Mesenteric fat pad (tissue), 1 donor: ENCODE data around the gene CERS5. TPM values are rescaled to one million over a fixed set of nuclear protein-coding genes. Genes with fewer than 3 reads are reported as not detected.
"Not testable (repeated sequence)": the region's sequence is repeated elsewhere in the genome, so short reads cannot be mapped to it uniquely, and the experiment has no call there.

Source experiments
- DNase-seq: peaks from one replicate; pipeline ENCODE4 v3.0.0-alpha.2; 2020; ENCODE audit warnings: low spot score
- total RNA-seq: library from RNA; stranded (reverse); fragmentation: NEBNext Ultra II Directional; extraction: Animal tissue kit (Norgen Biotek cat#: 25700); gene quantifications from one replicate; pipeline ENCODE4 v1.2.1, GENCODE V29; 2021
- donor health status: DM: yes; HTN: yes; CAD: no.

The CERS5 gene
- total RNA-seq, 1 donor from 2014 or later = 46.5 TPM

DNA sequence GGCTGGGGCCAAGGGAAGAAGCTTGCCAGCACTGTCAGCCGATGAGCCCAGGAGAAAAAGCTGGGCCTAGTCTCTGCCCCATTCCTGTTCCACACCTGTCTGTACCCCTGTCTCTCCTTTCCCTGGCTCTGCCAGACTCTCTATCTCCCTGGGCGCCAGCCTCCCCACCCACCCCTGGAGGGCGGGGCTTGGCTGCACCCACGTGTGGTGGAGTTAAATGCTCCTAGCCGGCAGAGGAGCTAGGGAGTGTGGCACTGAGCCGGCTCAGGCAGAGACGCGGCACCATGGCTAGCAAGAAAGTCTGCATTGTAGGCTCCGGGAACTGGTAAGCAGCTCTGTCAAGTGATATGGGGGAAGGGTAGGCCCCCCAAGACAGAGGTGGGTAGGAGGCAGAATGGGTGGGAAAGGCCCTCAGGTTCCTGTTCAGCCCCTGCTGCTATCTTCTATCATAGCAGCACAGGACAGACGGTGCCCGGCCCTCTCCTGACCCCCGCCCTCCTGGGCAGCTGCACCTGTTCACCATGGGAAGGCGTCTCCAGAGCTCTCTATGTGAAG is 63.3 kb downstream of the CERS5 start, which contains the start of gene GPD1:
GPD1 (plus strand) TSS at position 242 of the 555 bp plus-strand sequence; CDS start at position 285, 43 bp downstream.
- no peak for DNase-seq

DNA sequence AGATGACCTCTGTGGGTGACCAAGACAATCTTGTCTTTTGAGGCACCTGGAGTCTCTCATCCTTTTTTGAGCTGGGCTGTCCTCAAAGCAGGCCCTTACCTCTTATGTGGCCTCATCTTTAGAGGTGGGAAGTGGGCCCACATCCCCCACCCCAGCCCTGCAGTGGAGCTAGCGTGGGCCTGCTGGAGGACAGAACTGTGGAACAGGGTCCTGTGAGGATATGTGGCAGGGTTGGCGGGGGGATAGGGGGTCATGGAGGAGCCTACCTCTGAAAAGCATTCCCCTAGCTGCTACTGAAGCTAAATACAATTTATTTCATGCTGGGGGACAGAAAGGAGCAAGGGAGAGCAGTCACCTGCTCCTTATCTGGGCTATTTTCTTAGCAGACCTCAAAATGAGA is 63.8 kb downstream of the CERS5 start:
- DNase-seq = no peak

DNA sequence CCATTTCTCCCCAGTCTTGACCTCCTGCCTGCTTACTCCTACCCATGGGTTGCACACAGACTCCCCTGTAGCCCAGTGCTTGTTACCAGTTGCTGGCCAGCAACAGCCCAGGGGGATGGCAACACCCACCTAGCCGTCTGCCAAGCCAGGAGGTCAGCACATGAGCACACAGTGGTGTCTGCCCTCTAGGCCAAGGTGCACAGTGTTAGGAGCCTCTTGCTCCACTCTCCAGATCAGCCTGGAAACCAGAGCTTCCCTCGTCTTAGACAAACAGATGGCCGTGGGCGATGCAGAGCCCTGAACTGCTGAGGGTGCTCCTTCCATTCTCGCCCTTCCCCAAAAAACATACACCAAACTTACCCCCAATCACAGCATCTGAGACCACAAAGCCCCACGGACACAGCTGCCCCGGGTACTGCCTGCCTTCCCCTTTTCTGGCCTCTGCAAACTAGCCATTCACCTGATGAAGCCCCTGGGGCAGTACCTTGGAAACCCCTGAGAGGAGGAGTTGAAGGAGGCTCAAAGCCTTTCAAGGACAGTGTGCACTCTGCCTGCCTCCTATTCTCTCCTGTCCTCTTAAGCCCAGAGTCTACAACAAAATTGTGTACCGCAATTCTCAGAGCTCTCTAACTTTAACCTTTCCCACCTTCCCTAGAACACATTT is 64.4 kb downstream of the CERS5 start:
- DNase-seq = no peak

DNA sequence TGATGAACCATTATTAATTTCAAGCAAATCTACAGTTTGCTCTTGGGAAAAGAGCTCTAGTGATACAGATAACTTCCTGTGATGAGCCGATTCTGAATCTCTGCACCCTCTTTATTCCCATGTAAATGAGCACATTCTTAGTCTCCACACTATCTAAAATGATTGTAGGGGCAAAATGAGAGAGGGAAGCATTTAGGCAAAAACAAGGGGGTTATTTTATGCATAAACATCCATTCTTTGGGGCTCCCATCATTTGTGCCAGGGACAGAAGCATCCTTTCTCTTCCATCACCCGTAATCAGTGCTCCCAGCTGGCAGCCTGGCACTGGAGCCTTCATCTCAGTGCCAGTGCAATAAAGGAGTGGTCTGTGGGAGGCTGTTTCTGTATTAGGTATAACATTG is 65.0 kb downstream of the CERS5 start:
- DNase-seq = no peak

DNA sequence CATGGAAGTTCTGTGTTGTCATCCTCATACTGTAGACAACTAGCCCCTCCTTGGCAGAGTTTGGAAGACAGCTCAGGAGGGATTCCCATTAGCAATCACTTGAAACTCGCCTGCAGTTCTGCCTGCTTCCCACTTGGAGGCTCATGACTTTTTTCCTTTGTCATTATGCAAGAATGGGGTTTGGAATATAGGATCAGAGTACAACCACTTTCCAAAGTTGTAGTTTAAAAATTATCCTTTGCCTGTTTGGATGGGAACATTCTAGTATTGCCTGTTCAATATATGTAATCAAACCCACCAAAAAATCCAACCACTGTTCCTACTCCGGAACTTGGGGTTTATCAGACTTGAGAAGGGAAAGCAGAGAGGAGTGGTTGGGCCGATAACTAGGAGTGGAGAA is 65.5 kb downstream of the CERS5 start:
- DNase-seq = no peak

DNA sequence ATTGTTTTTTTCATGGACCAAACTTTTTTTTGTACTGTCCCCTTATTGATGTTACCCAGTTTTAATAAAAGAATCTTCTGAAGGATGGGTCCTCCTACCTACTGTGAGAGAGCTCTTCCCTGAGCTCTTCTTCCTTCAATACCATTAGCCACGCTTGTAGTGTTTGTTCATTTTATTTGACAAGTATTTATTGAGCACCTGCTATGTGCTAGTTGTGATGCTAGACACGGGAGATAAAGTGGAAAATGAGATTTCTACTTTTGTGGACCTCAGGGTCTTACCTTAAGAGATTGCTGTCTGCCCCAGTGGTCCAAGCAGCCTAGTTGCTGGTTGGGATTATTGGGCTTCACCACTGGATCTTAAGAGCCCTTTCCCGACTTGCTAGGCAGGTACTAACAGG is 66.6 kb downstream of the CERS5 start:
- no peak for DNase-seq

DNA sequence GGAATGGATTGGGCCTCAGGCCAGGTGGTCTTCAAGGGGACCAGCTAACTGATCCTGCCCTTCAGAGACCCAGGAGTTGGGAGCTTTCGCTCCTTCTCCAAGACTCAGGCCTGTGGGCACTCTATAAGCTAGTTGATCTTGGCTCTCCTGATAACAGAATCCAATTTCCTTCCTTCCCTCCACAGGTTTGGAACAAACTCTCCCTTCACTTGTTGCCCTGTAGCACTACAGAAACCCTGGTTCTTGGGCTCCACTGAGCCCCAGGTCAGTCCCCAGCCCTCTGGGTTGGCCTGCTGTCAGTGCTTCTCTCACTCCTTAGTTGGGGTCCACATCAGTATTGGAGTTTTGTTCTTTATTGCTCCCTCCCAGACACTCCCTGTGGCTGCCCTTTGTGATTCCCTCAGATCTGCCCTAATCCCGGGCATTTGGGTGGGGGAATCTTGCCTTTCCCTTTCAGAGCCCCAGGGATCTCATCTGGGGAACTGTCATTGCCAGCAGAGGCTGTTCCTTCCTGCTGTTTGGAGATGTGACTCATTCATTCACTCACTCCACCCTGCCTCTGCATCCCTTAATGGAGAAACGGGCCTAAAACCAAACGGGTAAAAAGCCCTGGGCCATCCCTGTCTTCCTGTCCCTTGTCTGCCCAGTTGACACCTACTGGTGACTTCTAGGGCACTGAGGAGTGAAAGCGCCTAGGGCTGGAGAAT is 67.7 kb downstream of the CERS5 start:
- no peak for DNase-seq

DNA sequence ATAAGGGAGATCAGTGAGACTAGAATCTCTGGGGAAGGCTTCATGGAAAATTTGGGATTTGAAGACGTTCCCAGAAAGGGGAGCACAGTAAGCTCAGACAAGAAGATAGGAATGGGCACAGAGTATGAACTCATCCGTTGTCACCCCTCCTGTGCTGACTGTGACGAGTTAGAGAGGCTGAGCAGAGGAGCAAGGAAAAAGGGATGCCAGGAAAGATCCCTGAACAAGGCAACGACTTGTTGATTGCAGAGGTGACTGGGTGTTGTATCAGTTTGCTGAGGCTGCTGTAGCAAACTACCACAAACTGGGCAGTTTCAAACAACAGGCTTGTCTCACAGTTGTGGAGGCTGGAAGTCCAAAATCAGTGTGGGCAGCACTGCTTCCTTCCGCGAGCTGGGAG is 69.2 kb downstream of the CERS5 start:
- no peak for DNase-seq

DNA sequence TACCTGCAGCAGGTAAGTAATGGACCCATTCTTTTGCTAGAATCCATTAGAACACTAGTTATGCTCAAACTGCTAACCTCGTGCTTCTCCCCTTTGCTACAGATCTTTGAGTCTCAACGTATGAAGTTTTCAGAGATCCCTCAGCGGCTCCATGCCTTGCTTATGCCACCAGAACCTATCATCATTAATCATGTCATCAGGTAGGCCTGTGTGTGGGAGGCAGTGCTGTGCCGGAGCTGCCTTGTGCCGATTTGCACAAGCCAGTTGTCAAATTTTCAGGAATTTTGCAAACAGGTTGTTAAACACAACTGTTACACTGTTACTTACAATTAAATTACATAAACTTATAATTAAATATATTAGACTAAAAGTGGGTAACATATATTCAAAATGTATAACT is 76.8 kb downstream of the CERS5 start:
- no peak for DNase-seq

DNA sequence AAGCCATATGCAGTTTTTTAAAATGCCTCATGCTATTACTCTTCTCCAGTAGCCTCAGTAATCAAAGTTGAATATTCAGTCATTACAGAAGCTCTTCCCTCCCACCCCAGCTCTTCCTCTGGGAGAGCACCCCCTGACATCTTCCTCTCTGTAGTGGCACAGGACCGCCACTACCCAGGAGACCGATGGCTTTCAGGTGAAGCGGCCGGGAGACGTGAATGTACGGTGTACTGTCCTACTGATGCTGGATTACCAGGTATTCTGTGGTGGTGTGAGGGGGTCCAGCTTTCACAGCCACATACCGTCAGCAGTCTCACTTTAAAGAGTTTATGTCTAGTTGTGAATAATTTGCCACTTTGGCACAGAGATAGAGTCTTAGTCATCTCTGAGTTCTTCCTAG is 77.4 kb downstream of the CERS5 start:
- DNase-seq = no peak

DNA sequence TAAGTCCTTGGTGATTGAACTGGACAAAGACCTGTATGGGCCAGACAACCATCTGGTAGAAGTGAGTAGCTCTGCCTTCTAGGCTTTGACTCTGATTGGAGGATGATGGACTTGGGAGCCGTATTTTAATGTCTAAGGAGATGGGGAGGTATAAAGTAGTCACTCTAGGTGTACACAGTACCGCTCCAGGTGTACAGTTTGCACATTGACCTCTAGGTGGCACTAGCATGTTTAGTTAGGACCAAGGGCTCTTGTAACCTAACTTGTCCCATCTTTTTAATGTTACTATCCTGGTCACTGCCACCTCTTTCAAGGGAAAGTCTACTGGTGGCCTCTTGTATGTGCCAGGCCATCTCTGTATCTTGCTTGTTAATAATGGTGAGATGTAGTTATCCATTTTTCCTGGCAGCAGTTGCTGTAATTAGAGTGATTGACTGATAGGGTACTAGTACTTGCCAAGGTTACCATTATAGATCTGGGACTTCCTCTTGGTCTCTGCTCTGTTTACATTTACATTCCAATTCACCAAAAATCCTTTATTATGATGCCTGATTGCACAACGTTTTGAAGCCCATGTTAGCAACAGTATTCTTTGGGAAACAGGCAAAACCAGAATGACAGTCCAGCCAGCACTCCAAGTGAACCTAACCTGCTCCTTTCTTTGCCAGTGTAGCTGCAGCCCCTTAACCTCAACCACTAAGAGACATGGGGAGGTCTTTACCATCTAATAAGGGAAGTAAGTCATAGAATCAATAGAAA is 78.4 kb downstream of the CERS5 start:
- DNase-seq = no peak

DNA sequence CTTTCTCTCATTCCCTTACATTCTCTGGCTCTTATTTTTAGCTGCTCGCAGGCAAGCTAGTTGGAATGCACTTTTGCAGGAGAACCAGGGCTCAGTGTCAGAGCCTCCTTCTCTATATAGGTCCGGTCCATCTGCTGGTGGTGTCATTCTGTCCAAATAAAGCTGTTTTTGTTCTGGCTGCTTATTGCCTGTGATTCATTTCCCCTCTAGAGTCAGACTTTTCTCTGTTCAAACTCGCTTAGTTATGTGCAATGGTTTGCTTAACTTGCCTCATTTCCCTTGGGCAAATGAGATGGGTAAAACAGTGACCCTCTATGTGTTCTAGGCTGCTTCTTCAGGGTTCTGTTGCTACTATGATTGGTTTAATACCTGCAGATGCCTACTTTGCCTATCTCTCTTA is 79.2 kb downstream of the CERS5 start:
- DNase-seq = no peak

DNA sequence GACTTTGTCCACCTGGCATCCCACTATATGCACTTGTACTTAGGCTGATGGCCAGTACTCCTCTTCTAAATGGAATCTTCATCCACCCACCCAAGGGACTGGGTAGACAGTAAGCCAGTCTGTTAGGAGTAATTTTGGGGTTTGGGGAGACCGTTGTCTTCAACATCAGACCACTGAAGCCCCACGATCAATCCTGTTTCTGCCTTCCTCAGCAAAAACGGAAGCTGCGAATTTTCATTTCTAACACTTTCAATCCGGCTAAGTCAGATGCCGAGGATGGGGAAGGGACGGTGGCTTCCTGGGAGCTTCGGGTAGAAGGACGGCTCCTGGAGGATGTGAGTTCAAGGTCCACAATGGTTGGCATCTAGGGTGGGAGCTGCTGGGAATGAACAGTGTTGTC is 80.0 kb downstream of the CERS5 start:
- no peak for DNase-seq

DNA sequence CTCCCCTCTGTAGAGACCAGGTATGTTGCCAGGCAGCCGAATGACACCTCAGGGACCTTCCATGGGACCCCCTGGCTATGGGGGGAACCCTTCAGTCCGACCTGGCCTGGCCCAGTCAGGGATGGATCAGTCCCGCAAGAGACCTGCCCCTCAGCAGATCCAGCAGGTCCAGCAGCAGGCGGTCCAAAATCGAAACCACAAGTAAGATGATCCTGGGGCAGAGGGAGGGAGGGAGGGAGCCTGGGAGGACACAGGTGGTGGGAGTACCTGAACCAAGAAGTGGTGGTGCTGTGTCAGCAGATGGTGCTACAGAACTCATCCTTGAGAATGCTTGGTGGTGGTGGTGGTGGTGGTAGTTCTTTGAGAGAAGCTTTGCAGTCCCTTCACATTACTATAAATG is 81.0 kb downstream of the CERS5 start:
- no peak for DNase-seq

DNA sequence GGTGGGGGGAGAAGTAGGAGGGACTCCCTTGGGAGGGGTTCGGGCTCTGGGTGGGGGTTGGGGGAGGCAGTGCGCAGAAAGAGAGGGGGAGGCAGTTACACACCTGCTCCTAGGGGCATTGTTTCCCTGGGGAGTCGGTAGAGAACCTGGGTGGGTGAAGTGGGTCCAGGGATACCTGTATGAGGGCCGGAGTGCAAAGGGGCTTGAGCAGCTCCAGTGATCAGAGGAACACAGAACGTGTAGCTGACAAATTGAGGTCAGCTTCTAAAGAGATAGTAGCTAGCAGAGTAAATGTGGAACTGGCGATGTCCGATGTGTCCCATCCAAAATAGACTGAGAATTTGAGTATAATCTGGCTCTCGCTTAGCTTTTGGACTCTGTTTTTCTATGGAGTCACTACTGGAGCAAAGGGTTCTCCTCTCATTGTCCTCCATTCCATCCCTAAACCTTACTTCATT is 81.5 kb downstream of the CERS5 start:
- DNase-seq = no peak

DNA sequence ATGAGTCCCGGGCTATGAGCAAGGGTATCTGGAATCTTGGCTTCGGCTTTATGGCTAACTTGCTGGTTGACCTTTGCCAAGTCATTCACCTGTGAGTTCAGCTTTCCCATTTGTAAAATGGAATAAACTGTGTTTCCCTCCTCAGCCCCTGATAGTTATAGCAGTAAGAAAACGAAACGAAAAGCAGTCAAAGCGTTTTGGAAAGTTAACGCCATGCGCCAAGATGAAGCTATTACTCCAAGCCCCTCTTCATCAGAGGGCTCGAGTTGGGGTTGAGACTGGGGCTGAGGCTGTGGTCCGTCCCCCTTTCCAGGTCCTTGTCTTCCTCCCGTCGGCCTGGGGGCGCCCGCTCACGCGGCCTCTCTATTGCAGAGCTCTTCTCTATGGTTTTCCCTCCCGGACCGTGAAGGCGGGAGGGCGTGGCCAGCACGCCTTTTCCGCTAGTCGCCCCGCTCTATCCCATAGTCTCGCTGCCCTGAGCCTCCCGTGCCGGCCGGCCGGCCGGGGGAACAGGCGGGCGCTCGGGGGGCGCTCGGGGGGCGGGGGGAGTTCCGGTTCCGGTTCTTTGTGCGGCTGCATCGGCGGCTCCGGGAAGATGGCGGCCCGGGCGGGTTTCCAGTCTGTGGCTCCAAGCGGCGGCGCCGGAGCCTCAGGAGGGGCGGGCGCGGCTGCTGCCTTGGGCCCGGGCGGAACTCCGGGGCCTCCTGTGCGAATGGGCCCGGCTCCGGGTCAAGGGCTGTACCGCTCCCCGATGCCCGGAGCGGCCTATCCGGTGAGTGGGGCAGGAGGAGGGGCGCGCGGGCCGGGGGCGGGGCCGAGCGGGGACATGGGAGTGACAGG is 82.2 kb downstream of the CERS5 start, which contains the start of gene SMARCD1:
SMARCD1 (plus strand) TSS at position 568 of the 840 bp plus-strand sequence; CDS start at position 596, 28 bp downstream.
- peak; percentile 95 for DNase-seq

DNA sequence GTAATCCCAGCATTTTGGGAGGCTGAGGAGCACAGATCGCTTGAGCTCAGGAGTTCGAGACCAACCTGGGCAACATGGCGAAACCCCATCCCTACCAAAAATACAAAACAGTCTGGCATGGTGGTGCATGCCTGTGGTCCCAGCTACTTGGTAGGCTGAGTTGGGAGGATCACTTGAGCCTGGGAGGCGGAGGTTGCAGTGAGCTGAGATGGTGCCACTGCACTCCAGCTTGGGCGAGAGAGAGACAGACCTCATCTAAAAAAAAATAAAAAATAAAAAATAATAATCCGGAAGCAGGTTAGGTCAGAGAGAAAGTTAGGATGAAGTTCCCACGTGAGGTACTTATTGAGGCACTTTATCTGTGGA is 82.8 kb downstream of the CERS5 start:
- DNase-seq = not testable (repeated sequence)

DNA sequence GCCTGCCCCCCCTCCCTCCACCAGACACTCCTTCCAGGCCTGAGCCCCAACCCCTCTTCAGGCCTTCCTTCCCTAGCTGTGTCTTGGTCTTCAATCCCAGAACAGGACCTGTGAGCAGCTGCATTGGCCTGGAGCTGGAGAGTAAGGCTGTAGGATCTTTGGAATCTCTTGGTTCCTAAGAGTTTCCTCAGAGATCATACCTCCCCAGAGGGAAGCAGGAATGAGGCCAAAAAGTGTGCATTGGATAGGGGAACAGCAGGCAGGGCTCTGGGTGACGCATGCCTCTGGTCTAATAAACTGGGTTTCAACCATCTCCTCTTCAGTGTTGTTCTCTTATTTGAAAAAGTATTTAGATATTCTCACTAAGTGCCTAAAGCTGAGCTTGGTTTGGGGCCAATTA is 83.9 kb downstream of the CERS5 start:
- DNase-seq = no peak

DNA sequence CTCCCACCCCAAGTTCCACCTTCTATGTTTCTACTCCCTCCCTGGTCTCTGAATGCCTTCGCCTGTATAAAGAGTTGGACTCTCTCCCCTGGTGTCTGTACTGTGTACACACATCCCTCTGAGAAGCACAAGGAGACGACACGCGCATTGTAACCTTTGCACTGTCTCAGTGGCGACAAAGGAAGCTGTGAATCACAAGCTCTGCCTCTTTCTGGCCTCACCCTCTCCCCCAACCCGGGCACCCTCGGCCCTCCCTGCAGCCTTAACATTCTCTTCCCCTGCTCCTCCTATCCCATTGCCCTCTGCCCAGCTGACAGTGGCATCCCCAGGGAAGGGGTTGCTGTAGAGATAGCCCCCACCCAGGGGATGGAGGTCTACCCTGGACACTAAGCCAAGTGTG is 84.5 kb downstream of the CERS5 start:
- DNase-seq = no peak

DNA sequence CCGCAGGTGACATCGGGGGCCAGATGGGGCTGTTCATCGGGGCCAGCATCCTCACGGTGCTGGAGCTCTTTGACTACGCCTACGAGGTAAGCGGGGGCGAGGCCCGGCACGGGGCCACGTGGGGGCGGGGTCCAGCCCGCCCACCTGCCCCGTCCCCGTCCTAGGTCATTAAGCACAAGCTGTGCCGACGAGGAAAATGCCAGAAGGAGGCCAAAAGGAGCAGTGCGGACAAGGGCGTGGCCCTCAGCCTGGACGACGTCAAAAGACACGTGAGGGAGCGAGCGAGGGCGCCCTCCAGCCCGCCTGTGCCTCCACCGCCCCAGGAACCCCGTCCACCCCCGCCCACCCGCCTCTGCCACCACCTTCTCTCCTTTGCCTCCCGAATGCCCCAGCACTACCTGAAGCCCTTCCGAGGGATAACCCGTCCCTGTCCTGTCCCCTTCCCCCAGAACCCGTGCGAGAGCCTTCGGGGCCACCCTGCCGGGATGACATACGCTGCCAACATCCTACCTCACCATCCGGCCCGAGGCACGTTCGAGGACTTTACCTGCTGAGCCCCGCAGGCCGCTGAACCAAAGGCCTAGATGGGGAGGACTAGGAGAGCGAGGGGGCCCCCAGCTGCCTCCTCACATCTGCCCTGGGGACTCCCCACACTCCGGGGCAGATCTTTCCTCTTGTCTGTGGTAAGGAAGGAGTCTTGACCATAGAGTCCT is 85.9 kb downstream of the CERS5 start:
- DNase-seq = no peak
